Stimulated activated CD8-positive, alpha-beta memory T cell treated with anti-CD3 and anti-CD28 coated beads, Interleukin-12 subunit alpha, Interleukin-12 subunit beta, amount 100 ng/mL, for 4 hours (primary cell): ENCODE data around the gene ARL10.
"Not testable (repeated sequence)": the region's sequence is repeated elsewhere in the genome, so short reads cannot be mapped to it uniquely, and the experiment has no call there.

Experiments used
- DNase-seq: peaks from one replicate; pipeline ENCODE4 v3.0.0-alpha.2; 2020; ENCODE audit warnings: low read depth

Gene ARL10

GRCh38 chr5:176388444-176389134 lies 23.3 kb downstream of the ARL10 start, which contains the start of the genes HIGD2A and NOP16:
TSS of gene HIGD2A (plus strand) at chr5:176388751. CDS start at chr5:176388820, 69 bp downstream.
TSS of gene NOP16 (minus strand) at chr5:176388598. CDS start at chr5:176388539, 59 bp downstream.
- DNase-seq: peak; percentile 97

GRCh38 chr5:176389135-176390123 lies 24.1 kb downstream of the ARL10 start:
- no peak for DNase-seq

GRCh38 chr5:176391479-176391878 lies 26.2 kb downstream of the ARL10 start:
- DNase-seq: no peak

- no peak for DNase-seq
These were observed 26.7 kb downstream of the ARL10 start for GRCh38 chr5:176391999-176392398.

GRCh38 chr5:176392526-176392925 lies 27.2 kb downstream of the ARL10 start:
- no peak for DNase-seq

- no peak for DNase-seq
These were observed 28.8 kb downstream of the ARL10 start for GRCh38 chr5:176394096-176394495.

- no peak for DNase-seq
These were observed 29.8 kb downstream of the ARL10 start for GRCh38 chr5:176394881-176395675.

GRCh38 chr5:176396330-176396729 lies 31.0 kb downstream of the ARL10 start:
- DNase-seq: no peak

- DNase-seq: no peak
These were observed 32.6 kb downstream of the ARL10 start for GRCh38 chr5:176397736-176398420.

- no peak for DNase-seq
These were observed 35.3 kb downstream of the ARL10 start for GRCh38 chr5:176400382-176401156.

- no peak for DNase-seq
These were observed 36.3 kb downstream of the ARL10 start for GRCh38 chr5:176401281-176402205.

GRCh38 chr5:176405656-176406435 lies 40.6 kb downstream of the ARL10 start:
- DNase-seq: no peak

GRCh38 chr5:176406436-176407052 lies 41.3 kb downstream of the ARL10 start:
- DNase-seq: no peak

- no peak for DNase-seq
These were observed 42.4 kb downstream of the ARL10 start for GRCh38 chr5:176407456-176408251.

GRCh38 chr5:176408252-176408573 lies 42.9 kb downstream of the ARL10 start:
- DNase-seq: not testable (repeated sequence)

- DNase-seq: no peak
These were observed 43.3 kb downstream of the ARL10 start for GRCh38 chr5:176408590-176408989.

GRCh38 chr5:176409765-176410164 lies 44.5 kb downstream of the ARL10 start:
- no peak for DNase-seq
